DOHH2 (cell line): ENCODE data around the gene NAALADL2.

ENCODE experiments used
- H3F3A ChIP-seq: fragments of 200-600 bp; sonication (generic), shearing (Covaris generic); 2 replicates; pipeline ENCODE4 v1.6.0; 2016; ENCODE audit warnings: antibody characterized with exemption, mild to moderate bottlenecking; ENCODE audit not compliant: control insufficient read depth, insufficient read depth
- H3K27ac ChIP-seq: fragments of 200-600 bp; sonication (generic); 2 replicates; pipeline ENCODE4 v1.5.1; 2014; ENCODE audit warnings: low read depth, mild to moderate bottlenecking, low read length, moderate library complexity
- H3K27me3 ChIP-seq: fragments of 200-600 bp; sonication (generic); 2 replicates; pipeline ENCODE4 v1.6.1; 2014; ENCODE audit warnings: mild to moderate bottlenecking, low read length, mixed read lengths; ENCODE audit not compliant: control insufficient read depth
- H3K36me3 ChIP-seq: fragments of 200-600 bp; sonication (generic); 2 replicates; pipeline ENCODE4 v1.6.1; 2014; ENCODE audit warnings: mild to moderate bottlenecking, low read length, moderate library complexity, mixed read lengths; ENCODE audit not compliant: control insufficient read depth
- H3K4me1 ChIP-seq: fragments of 200-600 bp; sonication (generic); 2 replicates; pipeline ENCODE4 v1.6.1; 2014; ENCODE audit warnings: mild to moderate bottlenecking, low read length, mixed read lengths; ENCODE audit not compliant: control insufficient read depth
- H3K4me2 ChIP-seq: fragments of 200-600 bp; sonication (generic); 2 replicates; pipeline ENCODE4 v1.6.0; 2014; ENCODE audit warnings: mild to moderate bottlenecking, low read length, moderate library complexity
- H3K4me3 ChIP-seq: fragments of 200-600 bp; sonication (generic); 2 replicates; pipeline ENCODE4 v1.5.1; 2014; ENCODE audit warnings: mild to moderate bottlenecking, low read length, mixed read lengths
- H3K79me2 ChIP-seq: fragments of 200-600 bp; sonication (generic); 2 replicates; pipeline ENCODE4 v1.6.1; 2014; ENCODE audit warnings: mild to moderate bottlenecking, low read length, mixed read lengths; ENCODE audit not compliant: control insufficient read depth
- H3K9me2 ChIP-seq: fragments of 200-600 bp; sonication (generic); replicated peaks from 2 replicates; pipeline ENCODE4 v1.6.1; 2014; ENCODE audit warnings: mild to moderate bottlenecking, low read length, mixed read lengths; ENCODE audit not compliant: control insufficient read depth
- H3K9me3 ChIP-seq: fragments of 200-600 bp; sonication (generic); 2 replicates; pipeline ENCODE4 v1.6.1; 2014; ENCODE audit warnings: antibody characterized with exemption, low read length, mixed read lengths; ENCODE audit not compliant: control insufficient read depth, insufficient read depth
- H4K20me1 ChIP-seq: fragments of 200-600 bp; sonication (generic); 2 replicates; pipeline ENCODE4 v1.6.0; 2014; ENCODE audit warnings: low read depth, mild to moderate bottlenecking, antibody characterized with exemption, low read length, moderate library complexity; ENCODE audit not compliant: control insufficient read depth, insufficient read depth
- CTCF ChIP-seq: fragments of 200-600 bp; sonication (generic); IDR thresholded peaks from one replicate; pipeline ENCODE4 v1.5.1; 2014; ENCODE audit warnings: antibody characterized with exemption, mild to moderate bottlenecking, low read depth, low read length; ENCODE audit not compliant: poor library complexity, severe bottlenecking
- EZH2phosphoT487 ChIP-seq: fragments of 200-600 bp; sonication (generic); IDR thresholded peaks from 2 replicates; pipeline ENCODE4 v1.6.1; 2017; ENCODE audit warnings: borderline replicate concordance, mild to moderate bottlenecking, antibody characterized with exemption, low read length, moderate library complexity, mixed read lengths

Gene NAALADL2

DNA sequence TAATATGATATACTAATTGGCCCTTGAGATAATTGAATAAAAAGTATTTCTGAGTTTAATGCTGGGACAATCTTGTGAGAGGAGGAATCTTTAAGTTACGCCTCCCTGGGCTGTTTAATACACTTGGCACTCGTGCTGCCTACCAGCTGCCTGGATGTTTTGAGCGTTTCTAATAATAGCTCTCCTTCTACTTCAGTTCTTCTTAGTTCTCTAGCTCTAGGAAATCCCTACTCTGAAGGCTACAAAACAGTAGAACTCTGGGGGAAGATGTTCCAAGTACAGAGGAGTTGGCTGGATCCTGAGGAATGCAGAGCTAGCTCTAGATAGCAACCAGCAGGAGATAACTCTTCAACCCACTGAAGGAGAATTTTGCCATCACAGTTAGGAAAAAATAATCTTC lies 3.5 kb downstream of the NAALADL2 start:
- no peak overlapping the region for H3K27ac ChIP-seq
- H3K4me2 ChIP-seq = no peak overlapping the region
- no peaks in the 10 kb centered on the region for H3F3A ChIP-seq
- H3K4me3 ChIP-seq = no peak overlapping the region
- H3K9me3 ChIP-seq = no peaks in the 10 kb centered on the region
- no peaks in the 10 kb centered on the region for H3K4me1 ChIP-seq
- no peaks in the 10 kb centered on the region for H3K79me2 ChIP-seq
- H4K20me1 ChIP-seq = no peaks in the 10 kb centered on the region
- no peaks in the 10 kb centered on the region for H3K36me3 ChIP-seq
- no peaks in the 10 kb centered on the region for H3K9me2 ChIP-seq
- TF ChIP-seq CTCF (no peak), EZH2phosphoT487 (no peak)
- H3K27me3 ChIP-seq = no peaks in the 10 kb centered on the region

GRCh38 chr3:174863488-174863887 lies 4.4 kb downstream of the NAALADL2 start:
- H3K9me2 ChIP-seq = no peaks in the 10 kb centered on the region

DNA sequence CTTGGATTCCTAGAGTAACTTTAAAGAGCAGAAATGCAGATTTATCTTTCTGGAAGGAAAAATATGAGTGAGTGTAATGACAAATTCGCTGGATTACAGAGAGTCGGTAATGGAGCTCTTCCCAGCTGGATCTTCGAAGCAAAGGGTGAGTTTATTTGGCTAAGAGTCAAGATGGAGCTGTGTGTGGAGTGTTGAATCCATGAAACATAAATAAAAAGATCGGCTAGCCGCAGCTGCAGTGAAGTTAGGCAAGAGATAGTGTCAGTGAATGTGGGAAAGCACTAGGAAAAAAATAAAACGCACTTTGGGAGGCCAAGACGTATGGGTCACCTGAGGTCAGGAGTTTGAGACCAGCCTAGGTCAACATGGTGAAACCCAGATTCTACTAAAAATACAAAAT lies 10.3 kb downstream of the NAALADL2 start:
- H3K4me1 ChIP-seq = no peaks in the 10 kb centered on the region
- no peaks in the 10 kb centered on the region for H3K9me2 ChIP-seq
- TF ChIP-seq EZH2phosphoT487 (no peak), CTCF (no peak)
- no peaks in the 10 kb centered on the region for H3K79me2 ChIP-seq
- H3K27me3 ChIP-seq = no peaks in the 10 kb centered on the region
- no peak overlapping the region for H3K4me2 ChIP-seq
- H3K9me3 ChIP-seq = no peaks in the 10 kb centered on the region
- H3K36me3 ChIP-seq = no peaks in the 10 kb centered on the region
- H3K4me3 ChIP-seq = no peak overlapping the region
- H3K27ac ChIP-seq = no peak overlapping the region
- no peaks in the 10 kb centered on the region for H3F3A ChIP-seq
- H4K20me1 ChIP-seq = no peaks in the 10 kb centered on the region

More at GRCh38 chr3:174863488-174863887, 4.4 kb downstream of the NAALADL2 start:
- H3F3A ChIP-seq = no peaks in the 10 kb centered on the region
- no peaks in the 10 kb centered on the region for H3K9me3 ChIP-seq
- no peaks in the 10 kb centered on the region for H3K27me3 ChIP-seq
- H3K4me1 ChIP-seq = no peaks in the 10 kb centered on the region
- no peak overlapping the region for H3K4me2 ChIP-seq
- H3K4me3 ChIP-seq = no peak overlapping the region
- no peaks in the 10 kb centered on the region for H3K36me3 ChIP-seq
- no peaks in the 10 kb centered on the region for H4K20me1 ChIP-seq
- no peak overlapping the region for H3K27ac ChIP-seq
- H3K79me2 ChIP-seq = no peaks in the 10 kb centered on the region
- TF ChIP-seq EZH2phosphoT487 (no peak), CTCF (no peak)
